Suppressor macrophage treated with lipopolysaccharide for 1 hour (primary cell): ENCODE data around the gene SPARC.

ENCODE experiments used
- DNase-seq, 3 donors: peaks; one replicate each; pipeline ENCODE4 v3.0.0-alpha.2; 2020 to 2022

Gene SPARC

DNA sequence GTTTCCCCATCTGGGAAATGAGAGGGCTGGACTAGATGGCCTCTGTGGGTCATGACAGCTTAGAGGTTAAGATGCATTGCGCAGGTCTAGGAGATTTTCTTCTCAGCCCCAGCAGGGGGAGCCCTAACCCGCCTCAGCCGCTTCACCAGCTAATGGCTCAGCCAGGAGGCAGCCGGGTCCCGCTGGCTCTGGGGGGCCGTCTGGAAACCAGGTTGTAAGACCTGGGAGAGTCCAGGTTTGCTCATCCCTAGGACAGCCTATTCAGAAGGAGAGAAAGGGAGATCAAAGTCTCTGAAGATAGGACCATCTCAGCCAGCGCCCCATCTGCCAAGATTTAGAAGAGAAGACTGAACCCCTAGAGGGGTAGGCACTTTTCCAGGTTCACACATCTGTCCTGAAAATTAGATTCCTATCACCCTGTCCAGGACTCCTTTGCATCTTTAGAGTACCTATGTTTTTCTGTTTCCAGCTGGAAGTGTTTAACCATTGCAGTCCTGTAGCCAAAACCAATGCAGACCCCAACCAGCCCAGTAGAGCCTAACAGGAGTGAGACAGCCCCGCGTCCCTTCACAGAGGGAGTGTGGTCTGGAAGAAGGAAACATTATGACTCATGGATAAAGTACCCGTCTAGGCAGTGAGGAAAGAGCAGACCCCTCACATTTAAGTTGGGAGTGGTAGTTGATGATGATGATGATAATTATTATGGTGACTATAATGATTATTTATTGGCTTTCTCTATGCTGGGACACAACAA lies 27.5 kb downstream of the SPARC start:
- DNase-seq, result peak; percentile 88 to 92 (median 91)

DNA sequence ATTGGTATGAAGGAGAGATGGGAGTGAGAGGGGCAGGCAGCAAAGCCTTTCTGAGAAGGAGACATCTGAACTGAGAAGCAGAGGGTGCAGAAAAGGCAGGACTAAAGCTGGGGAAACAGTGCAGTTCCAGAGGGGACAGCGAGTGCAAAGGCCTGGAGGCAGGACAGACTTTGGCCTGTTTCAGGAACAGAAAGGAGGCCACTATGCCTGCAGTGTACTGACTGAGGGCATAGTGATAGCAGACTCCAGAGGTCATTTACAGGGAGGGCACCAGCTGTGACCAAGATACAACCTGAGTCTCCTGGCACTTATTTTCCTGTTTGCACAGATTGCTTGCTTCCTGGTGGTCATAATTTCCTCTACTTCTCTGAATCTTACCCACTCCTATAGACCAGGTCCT lies 29.6 kb downstream of the SPARC start:
- DNase-seq, result no peak

- DNase-seq, result no peak
Measured at GRCh38 chr5:151656311-151656710, 30.4 kb downstream of the SPARC start.

GRCh38 chr5:151651997-151652645 lies 34.6 kb downstream of the SPARC start:
- peak; percentile 88 to 93 (median 89) for DNase-seq

DNA sequence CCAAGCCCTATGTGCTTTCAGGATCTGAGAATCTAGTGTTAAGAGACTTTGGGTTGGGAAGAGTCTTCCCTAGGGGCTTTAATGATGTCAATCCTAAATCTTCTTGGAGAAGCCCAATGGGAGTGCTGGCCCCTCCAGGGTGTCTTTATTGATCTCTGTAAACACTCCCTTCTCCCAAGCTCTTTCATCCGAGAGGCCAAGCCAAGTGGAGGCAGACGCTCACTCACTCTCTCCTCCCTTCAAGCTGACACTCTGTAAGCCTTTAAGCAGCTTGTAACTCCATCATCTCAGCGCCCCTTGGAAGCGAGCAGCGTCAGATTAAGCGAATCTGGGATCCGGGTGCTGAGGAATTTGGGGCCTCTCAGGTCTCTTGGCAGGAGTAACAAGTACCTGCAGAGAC lies 37.7 kb downstream of the SPARC start:
- DNase-seq, result no peak

DNA sequence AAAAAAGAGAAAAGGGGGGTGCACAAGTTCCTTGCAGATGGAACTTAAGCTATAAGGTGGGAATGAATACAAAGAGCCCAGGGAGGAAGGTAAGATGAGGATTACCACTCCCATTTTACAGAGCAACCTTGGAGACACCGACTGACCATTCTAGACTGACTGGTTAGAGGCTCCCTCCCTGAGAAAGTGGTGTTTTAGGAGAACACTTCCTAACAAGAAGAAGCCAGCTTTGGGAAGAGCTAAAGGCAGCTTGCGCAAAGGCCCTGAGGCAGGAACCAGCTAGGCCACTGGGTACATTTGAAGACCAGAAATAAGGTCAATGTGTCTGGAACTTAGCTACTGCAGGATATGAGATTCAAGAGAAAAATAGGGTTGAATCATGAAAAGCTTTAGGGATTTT lies 38.6 kb downstream of the SPARC start:
- DNase-seq, result no peak

- peak; percentile 83 to 96 (median 93) for DNase-seq
Measured at GRCh38 chr5:151647320-151647861, 39.3 kb downstream of the SPARC start.

DNA sequence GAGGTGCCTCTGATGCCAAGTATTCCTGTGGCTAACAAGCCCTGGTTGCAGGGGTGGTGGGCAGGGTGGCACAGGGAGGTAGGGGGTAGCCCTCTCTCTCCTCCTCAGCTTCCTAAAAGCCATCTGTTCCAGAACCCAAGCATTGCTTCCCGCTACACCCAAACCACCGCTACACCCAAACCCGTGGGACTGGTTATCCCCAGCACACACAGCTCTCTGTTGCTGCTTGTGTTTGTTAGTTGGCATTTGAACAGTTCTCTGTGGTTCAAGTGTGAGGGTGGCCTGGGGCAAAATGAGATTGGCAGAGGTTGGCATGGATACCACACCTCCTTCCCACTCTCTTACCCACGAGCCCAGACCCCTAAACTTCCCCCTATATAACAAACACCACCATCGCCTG lies 40.4 kb downstream of the SPARC start:
- no peak for DNase-seq

DNA sequence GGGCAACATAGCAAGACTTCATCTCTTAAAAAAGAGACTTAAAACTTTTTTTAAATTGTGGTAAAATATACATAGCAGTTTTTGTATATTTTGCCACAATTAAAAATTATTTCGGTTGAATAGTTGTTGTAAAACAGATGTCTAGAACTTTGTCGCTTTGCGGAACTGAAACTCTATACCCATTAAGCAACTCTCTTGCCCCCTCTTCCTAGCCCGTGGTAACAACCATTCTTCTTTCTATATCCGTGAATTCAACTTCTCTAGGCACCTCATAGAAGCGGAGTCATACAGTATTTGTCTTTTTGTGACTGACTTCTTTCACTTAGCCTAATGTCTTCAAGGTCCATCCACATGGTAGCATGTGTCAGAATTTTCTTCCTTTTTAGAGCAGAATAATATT lies 43.3 kb downstream of the SPARC start:
- peak; percentile 36 to 74 (median 70) for DNase-seq

DNA sequence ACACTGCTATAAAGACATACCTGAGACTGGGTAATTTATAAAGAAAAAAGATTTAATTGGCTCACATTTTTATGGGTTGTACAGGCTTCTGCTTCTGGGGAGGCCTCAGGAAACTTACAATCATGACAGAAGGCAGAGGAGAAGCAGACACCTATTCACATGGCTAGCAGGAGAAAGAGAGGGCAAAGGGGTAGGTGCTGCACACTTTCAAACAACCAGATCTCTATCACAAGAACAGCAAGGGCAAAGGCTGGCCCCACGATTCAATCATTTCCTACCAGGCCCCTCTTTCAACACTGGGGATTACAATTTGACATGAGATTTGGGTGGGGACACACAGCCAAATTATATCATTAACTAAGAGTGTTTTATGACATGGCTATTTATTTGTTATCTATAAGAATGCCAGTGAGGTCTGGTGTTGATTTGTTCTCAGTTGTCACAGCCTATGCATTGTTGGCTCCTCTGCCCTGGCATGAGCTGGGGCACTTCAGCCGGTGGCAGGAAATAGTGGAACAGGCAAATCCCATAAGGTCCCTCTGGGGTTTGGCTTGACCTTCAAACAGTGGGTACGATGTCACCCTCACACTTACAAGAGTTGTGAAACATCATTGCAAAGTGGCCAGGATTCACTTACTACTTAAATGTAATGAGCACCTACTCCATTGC lies 44.1 kb downstream of the SPARC start:
- no peak for DNase-seq

- DNase-seq, result no peak
Measured at GRCh38 chr5:151638619-151639018, 48.1 kb downstream of the SPARC start.

DNA sequence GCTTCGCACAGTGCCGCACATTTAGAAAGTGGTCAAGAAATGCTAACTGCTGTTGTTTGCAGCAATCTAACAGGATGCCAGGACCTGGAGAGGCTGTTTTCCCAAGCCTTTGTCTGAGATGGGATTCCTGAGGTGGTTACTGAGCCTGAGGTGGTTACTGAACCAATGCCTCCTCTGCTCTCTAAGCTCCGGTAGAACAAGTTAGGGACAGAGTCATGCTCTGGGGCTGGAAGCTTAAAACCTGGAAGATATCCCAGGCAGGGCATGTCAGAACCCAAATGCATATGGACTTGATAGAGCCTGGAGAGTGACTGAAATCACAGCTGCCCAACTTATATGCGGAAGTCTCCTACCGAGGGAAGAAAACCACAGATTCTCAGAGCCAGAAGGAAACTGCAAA lies 49.0 kb downstream of the SPARC start:
- no peak for DNase-seq

GRCh38 chr5:151633892-151634291 lies 52.8 kb downstream of the SPARC start:
- no peak for DNase-seq

DNA sequence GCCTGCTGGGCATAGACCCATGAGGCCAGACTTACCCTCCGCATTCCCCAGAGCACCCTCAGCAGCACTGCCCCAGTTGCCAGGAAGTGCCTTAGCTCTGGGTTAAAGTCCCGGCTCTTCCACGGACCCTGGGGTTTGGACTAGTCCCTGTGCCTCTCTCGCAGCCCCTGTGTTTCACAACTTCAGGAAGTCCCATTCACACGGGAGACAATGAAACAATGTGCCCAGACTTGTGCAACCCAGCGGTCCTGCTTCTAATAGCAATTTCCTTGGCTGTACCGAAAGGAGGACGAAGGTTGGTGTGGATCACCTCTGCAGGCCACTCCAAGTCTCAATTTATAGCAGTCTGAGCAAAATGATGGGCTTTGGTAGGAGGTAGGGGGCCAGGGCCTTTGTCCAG lies 53.8 kb downstream of the SPARC start:
- DNase-seq, result no peak

- no peak for DNase-seq
Measured at GRCh38 chr5:151632524-151632923, 54.2 kb downstream of the SPARC start.

- no peak for DNase-seq
Measured at GRCh38 chr5:151631941-151632340, 54.8 kb downstream of the SPARC start.

GRCh38 chr5:151630088-151630487 lies 56.6 kb downstream of the SPARC start:
- no peak for DNase-seq

- DNase-seq, result no peak
Measured at GRCh38 chr5:151628112-151628823, 58.4 kb downstream of the SPARC start.

GRCh38 chr5:151627650-151628049 lies 59.1 kb downstream of the SPARC start:
- DNase-seq, result no peak

DNA sequence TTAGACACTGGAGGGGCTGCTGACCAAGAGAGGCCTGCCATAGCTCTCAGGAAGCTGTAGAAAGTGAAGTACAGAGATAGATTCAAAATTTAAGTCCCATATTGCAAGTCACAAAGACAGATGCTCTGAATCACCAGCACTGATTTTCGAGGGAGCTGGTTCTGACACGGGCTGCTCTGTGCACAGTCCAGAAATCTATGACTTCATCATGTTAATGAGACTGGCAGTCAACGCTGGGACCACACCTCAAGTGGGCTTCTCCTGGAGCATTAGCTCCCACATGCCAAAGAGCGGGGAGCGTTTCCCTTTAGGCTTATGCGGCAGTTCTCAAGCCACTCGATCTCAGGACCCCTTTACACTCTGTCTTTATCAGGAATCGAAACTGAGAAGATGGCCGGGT lies 61.4 kb downstream of the SPARC start:
- no peak for DNase-seq

DNA sequence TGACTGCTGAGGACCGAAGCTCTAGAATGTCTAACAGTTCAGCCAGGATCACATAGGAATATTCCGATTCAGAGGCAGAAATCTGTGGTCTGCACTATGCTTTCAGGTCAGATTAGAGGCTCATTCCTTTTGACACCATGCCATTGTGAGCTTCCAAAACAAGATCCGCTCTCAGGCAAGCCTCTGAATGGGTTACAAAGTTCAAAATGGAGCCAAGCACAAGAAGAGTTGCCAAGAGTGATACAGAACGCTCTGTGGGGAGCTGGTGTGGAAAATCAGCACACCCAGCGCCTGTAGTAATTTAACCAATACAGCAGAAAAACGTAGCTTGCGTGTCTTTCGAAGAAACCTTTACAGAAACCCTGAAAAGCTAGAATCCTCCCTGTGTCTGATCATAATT lies 62.2 kb downstream of the SPARC start:
- DNase-seq, result no peak

DNA sequence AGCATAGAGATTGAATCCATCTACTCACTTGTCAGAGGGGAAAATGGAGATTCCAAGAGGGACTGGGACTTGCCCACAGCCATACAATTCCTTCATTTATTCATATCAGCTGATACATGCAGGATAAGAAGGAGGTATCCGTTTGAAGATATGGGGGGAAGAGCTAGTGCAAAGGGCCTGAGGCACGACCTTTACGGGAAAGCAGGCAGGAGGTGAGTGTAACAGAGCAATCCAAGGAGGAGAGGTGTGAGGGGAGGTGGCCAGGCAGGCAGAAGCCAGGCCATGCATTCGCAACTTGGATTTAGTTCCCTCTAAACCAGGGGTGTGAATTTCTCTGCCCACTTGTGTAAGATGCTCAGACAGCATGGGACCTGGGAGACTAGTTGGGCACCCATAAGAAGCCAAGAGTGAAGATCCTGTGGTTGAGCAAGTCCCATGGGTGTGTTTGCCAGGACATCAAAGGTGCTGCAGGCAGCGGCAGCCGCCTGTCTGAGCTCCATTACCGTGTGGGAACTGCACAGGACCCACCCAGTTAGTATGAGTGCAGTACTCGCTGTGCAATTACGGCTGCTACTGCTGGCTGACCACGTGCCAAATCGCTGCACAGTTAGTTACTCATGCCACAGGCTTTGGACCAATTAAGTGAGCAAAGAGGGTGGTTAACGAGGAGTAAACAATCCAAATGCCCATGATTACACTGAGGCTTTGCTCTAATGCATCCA lies 64.2 kb downstream of the SPARC start:
- no peak for DNase-seq

DNA sequence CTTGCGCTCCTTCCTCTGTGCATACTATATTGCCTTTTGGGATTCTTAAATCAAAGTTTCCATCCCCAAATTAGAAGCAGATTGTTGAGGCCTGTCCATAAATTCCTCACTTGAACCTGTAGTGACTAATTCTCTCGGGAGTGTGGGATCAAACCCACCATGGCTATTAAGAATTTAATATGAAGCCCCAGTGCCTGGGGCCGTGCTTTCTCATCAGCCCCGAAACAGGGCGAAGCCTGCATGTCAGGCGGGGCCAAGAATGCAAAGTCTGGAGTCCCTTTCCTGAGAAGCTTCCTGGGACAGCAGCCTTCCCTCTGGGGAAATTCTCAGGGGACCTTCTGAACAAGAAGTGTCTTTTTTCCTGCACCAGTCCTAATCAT lies 66.3 kb downstream of the SPARC start:
- no peak for DNase-seq
